ENCODE measurements around the gene MYCBP2. TPM values are rescaled to one million over a fixed set of nuclear protein-coding genes. Genes with fewer than 3 reads are reported as not detected.
"Not testable (repeated sequence)": the region's sequence is repeated elsewhere in the genome, so short reads cannot be mapped to it uniquely, and the experiment has no call there.

MYCBP2 gene
- total RNA-seq, 2 experiments from 2014 or later = 144 to 148 TPM

DNA sequence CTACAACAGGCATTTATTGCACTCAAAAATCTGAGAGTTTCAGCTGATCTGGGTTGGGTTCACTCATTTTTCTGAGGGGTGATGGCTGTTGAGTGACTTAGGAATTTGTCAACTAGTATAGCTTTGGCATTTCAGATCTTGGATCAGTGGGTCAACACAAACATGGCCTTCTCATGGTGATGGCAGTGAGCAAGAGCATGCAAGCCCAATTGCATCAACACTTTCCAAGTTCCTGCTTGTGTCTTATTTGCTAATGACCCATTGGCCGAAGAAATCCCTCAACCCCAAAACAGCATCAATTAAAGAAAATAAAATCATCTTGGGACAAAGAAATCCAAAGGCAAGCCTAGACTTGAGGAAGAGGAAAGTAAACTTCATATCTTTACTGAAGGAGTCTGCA is 23.9 kb upstream of the MYCBP2 start:
- H3K27me3 Mint-ChIP-seq = no peaks in the 10 kb centered on the region
- no peak overlapping the region for H3K27ac Mint-ChIP-seq
- no peak for ATAC-seq (ENCODE audit: low read depth)
- peaks cover 8% of the 10 kb centered on the region for H3K4me1 Mint-ChIP-seq
- peaks cover 4% of the 10 kb centered on the region for H3K9me3 Mint-ChIP-seq
- no peak overlapping the region for H3K4me3 Mint-ChIP-seq
- POLR2A ChIA-PET = no interaction called here
- no peaks in the 10 kb centered on the region for H3K36me3 Mint-ChIP-seq
- DNase-seq = no peak

DNA sequence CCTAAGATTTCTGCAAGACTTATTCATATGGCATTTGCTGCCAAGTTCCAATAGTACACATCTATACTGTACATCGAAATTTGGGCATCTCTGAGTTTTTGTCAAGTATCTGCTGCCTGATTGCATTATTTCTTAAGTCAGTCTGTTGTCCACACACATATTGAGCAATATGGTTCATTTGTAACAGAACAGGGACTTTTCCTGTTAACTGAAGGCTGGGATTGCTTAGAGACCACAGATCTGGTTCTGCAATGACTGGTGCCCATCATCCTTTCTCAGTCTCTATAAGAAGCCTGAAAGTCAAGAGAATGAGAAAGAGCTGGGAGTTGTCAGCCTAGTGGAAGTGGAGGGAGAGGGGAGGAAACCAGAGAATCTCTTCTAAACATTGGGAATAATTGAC is 22.5 kb upstream of the MYCBP2 start:
- peaks cover 8% of the 10 kb centered on the region for H3K4me1 Mint-ChIP-seq
- ATAC-seq (ENCODE audit: low read depth) (no peak), DNase-seq (no peak)
- no peak overlapping the region for H3K27ac Mint-ChIP-seq
- no peak overlapping the region for H3K4me3 Mint-ChIP-seq
- no peaks in the 10 kb centered on the region for H3K36me3 Mint-ChIP-seq
- peaks cover 4% of the 10 kb centered on the region for H3K9me3 Mint-ChIP-seq
- POLR2A ChIA-PET = no interaction called here
- no peaks in the 10 kb centered on the region for H3K27me3 Mint-ChIP-seq

DNA sequence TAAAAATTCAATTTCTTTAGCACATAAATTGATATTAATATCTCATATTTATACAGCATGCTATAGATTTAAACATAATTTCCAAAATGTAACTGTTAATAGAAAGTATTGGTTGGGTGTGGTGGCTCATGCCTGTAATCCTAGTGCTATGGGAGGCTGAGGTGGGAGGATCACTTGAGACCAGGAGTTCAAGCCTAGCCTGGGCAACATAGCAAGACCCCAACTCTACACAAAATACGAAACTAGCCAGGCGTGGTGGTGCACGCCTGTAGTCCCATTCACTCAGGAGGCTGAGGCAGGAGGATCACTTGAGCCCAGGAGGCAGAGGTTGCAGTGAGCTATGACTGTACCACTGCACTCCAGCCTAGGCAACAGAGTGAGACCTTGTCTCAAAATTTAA is 20.5 kb upstream of the MYCBP2 start:
- H3K4me3 Mint-ChIP-seq; POLR2A ChIA-PET; H3K27me3 Mint-ChIP-seq; H3K27ac Mint-ChIP-seq; H3K36me3 Mint-ChIP-seq; H3K9me3 Mint-ChIP-seq; DNase-seq; H3K4me1 Mint-ChIP-seq; ATAC-seq (ENCODE audit: low read depth): not testable (repeated sequence)

DNA sequence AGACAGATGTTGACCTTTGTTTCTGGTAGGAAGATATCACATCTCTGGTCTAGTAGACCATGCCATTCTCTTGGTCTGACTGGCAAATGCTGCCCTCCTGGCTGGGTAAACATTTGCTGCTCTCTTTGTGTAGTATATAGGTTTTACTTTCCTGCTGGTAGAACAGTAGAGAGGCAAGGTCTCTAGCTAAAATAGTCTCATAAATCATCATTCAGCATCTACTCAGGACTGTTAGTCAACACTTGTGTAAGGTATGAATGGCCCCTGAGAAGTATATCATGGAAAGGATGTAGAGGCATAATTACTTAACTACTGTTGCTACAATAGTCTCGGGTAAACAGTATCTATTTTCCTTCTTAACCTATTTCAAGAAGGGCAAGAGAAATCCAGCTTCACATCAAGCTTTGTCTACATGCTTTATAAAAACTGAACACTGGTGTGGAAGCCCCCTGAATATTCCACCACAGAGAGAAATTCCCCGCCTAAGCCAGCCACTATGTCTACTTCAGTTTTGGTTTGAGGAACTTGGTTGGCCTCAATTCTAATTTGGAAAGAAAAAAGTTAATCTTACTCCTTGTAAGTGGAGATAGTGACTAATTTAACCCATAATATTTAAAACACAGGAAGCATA is 18.4 kb upstream of the MYCBP2 start:
- Mint-ChIP-seq H3K9me3 (peaks cover 4% of the 10 kb centered on the region), H3K27ac (no peak overlapping the region), H3K27me3 (no peaks in the 10 kb centered on the region), H3K4me1 (peaks cover 4% of the 10 kb centered on the region), H3K36me3 (peaks cover 5% of the 10 kb centered on the region), H3K4me3 (no peak overlapping the region)
- POLR2A ChIA-PET = no interaction called here
- DNase-seq = no peak
- ATAC-seq (ENCODE audit: low read depth) = no peak

DNA sequence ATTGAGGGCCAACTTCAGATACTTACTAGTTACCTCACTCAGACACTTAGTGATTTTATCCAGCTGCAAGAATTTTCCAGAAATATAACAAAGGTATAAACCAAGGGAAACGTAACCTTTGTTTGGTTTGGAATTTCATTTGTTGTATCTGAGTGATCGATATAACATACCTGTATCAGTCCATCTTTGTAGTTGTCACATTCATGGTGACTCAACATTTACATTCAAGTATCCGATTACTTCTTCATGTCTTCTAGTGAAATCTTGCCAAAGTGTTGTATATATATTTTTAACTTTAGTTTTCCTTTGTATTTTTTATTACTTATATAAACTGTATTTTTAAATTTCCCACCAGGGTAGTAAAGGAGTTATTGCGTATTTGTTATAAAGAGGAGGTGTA is 16.9 kb upstream of the MYCBP2 start:
- H3K4me3 Mint-ChIP-seq = no peak overlapping the region
- H3K36me3 Mint-ChIP-seq = peaks cover 5% of the 10 kb centered on the region
- peaks cover 4% of the 10 kb centered on the region for H3K9me3 Mint-ChIP-seq
- ATAC-seq (ENCODE audit: low read depth) (no peak), DNase-seq (no peak)
- H3K4me1 Mint-ChIP-seq = peaks cover 11% of the 10 kb centered on the region
- no peaks in the 10 kb centered on the region for H3K27me3 Mint-ChIP-seq
- H3K27ac Mint-ChIP-seq = no peak overlapping the region
- POLR2A ChIA-PET = no interaction called here

DNA sequence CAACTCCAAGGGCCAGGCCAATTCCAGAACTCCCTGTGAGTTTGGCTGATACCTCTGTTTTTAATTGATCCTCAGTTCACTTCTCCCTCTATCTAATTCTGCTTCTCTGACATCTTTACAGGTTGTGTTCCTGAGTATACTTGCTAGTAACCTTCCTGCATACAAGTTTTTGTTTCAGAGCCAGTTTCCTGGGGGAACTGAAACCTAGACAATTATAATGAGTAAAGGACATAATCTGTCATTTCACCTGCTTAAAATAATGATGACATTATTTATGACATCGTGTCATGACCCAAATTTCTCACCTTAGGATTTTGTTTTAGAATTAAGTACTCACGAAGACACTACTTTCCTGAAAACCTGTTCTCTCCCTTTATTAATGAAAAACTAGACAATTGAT is 12.5 kb upstream of the MYCBP2 start:
- H3K27ac Mint-ChIP-seq = no peak overlapping the region
- DNase-seq (no peak), ATAC-seq (ENCODE audit: low read depth) (no peak)
- POLR2A ChIA-PET = interaction anchor here (1.3 kb wide), 1 partner anchor 9 kb away, joined by 3 read pairs; no protein-coding TSS in a partner anchor
- H3K9me3 Mint-ChIP-seq = peaks cover 4% of the 10 kb centered on the region
- H3K4me1 Mint-ChIP-seq = peaks cover 18% of the 10 kb centered on the region
- H3K36me3 Mint-ChIP-seq = peaks cover 12% of the 10 kb centered on the region
- no peaks in the 10 kb centered on the region for H3K27me3 Mint-ChIP-seq
- H3K4me3 Mint-ChIP-seq = no peak overlapping the region

DNA sequence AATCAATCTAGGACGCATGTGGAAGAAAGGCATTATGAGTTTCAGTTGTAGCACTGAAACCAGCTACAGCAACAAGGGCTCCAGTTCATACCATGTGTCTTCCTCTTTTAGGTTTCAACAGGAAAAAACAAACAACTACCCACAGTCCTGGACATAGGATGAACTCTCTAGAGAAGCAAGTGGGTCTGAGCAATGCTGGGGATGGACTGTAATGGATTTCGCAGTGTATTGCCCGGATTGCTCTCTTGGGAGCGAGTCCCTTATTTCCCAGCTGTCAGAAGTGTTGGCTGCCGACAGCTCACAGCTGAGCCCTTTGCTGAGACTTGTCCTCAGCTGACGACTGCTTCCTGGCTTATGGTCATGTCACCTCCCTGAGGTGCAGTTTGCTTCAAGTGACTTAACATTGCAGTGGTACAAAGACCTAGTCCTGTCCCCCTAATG is 12.1 kb upstream of the MYCBP2 start:
- no peak for DNase-seq
- H3K36me3 Mint-ChIP-seq = peaks cover 12% of the 10 kb centered on the region
- H3K27me3 Mint-ChIP-seq = peaks cover 4% of the 10 kb centered on the region
- peaks cover 18% of the 10 kb centered on the region for H3K4me1 Mint-ChIP-seq
- no peak overlapping the region for H3K27ac Mint-ChIP-seq
- POLR2A ChIA-PET = interaction anchor here (1.3 kb wide), 1 partner anchor 9 kb away, joined by 3 read pairs; no protein-coding TSS in a partner anchor
- peaks cover 4% of the 10 kb centered on the region for H3K9me3 Mint-ChIP-seq
- H3K4me3 Mint-ChIP-seq = no peak overlapping the region
- peak; percentile 57 for ATAC-seq (ENCODE audit: low read depth)

DNA sequence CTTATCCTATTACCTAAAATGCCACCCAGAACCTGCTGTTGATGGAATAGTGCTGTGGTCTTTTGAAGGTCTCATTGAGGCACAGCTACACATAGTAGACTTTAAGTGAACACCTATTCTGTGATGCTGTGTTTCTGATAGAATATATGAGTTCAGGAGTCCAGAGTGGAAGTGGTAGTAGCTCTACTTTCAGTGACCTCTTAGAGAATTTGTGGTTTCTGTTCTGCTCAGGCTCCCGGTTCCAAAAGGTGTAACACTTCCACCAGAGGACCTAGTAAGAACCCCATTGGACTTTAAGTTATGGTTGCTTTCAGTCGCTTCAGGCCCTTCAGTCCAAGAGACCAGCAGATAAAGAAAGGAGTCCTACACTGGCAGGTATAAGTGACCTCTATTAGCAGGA is 11.4 kb upstream of the MYCBP2 start:
- Mint-ChIP-seq H3K27ac (no peak overlapping the region), H3K4me1 (peaks cover 18% of the 10 kb centered on the region), H3K27me3 (peaks cover 6% of the 10 kb centered on the region), H3K9me3 (peaks cover 4% of the 10 kb centered on the region), H3K36me3 (peaks cover 12% of the 10 kb centered on the region), H3K4me3 (no peak overlapping the region)
- ATAC-seq (ENCODE audit: low read depth) (no peak), DNase-seq (no peak)
- POLR2A ChIA-PET = interaction anchor here (1.3 kb wide), 1 partner anchor 8 kb away, joined by 3 read pairs; no protein-coding TSS in a partner anchor

DNA sequence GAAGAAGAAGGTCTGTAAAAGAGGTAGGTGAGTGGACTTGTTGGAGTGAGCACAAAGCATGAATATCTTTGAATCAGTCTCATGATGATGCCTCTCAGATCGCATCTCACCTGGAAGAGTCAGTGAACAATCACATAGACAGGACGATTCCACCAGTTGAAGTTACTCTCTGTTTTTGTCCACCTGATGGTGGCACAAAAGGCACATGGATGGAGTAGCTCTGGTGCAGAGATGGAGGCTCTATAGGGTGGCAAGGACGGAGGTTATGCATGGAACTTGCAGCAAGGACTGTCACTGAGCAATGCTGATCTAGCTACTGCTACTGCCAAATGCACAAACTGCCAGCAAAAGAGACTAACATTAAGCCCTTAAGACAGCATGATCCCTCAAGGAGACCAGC is 10.3 kb upstream of the MYCBP2 start:
- no peak for ATAC-seq (ENCODE audit: low read depth)
- Mint-ChIP-seq H3K36me3 (peaks cover 10% of the 10 kb centered on the region), H3K27ac (no peak overlapping the region), H3K27me3 (peaks cover 6% of the 10 kb centered on the region), H3K9me3 (peaks cover 3% of the 10 kb centered on the region), H3K4me1 (peaks cover 18% of the 10 kb centered on the region), H3K4me3 (no peak overlapping the region)
- POLR2A ChIA-PET = interaction anchor here (1.2 kb wide), 1 partner anchor 10 kb away, joined by 4 read pairs; the partner anchor contains the start of gene MYCBP2
- DNase-seq = no peak

DNA sequence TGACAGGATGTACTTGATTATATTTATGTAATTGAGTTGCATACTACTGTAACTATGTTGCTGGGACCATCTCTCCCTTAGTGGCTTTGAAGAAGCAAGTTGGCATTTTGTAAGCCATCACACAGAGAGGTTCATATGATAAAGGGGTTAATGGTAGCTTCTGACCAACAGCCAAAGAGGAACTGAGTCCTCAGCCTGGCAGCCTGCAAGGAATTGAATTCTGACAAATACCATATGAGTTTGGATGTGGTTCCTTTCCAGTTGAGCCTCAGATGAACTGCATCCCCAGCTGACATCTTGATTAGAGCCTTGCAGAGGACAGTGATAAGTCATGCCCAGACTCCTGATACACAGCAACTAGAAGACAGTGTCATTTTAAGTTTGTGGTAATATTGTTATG is 8.6 kb upstream of the MYCBP2 start:
- ATAC-seq (ENCODE audit: low read depth) (no peak), DNase-seq (no peak)
- POLR2A ChIA-PET = no interaction called here
- no peak overlapping the region for H3K27ac Mint-ChIP-seq
- peaks cover 23% of the 10 kb centered on the region for H3K4me1 Mint-ChIP-seq
- no peak overlapping the region for H3K4me3 Mint-ChIP-seq
- H3K36me3 Mint-ChIP-seq = peaks cover 8% of the 10 kb centered on the region
- H3K27me3 Mint-ChIP-seq = peaks cover 6% of the 10 kb centered on the region
- peaks cover 3% of the 10 kb centered on the region for H3K9me3 Mint-ChIP-seq

DNA sequence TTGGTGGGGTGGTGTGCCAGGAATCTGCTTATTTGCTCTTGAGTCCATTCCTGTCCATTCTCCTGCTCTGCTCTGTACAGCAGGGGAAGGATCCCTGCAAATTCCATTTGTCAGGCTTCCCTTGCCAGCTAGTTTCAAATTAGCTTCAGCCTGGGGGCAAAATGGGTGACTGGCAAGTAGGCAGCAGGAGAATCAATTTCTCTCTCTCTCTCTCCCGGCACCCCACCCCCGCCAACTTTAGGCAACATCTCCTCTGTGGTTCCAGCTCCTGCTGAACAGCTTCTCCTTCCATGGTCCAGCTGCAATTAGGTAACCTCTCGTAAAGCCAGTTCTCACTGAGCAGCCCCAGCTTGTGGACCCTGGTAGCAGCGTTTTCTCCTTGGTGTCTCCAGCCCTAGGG is 6.7 kb upstream of the MYCBP2 start:
- Mint-ChIP-seq H3K4me1 (peaks cover 21% of the 10 kb centered on the region), H3K9me3 (peaks cover 3% of the 10 kb centered on the region), H3K27me3 (peaks cover 6% of the 10 kb centered on the region), H3K4me3 (no peak overlapping the region), H3K36me3 (peaks cover 8% of the 10 kb centered on the region), H3K27ac (no peak overlapping the region)
- POLR2A ChIA-PET = no interaction called here
- ATAC-seq (ENCODE audit: low read depth) (no peak), DNase-seq (no peak)

DNA sequence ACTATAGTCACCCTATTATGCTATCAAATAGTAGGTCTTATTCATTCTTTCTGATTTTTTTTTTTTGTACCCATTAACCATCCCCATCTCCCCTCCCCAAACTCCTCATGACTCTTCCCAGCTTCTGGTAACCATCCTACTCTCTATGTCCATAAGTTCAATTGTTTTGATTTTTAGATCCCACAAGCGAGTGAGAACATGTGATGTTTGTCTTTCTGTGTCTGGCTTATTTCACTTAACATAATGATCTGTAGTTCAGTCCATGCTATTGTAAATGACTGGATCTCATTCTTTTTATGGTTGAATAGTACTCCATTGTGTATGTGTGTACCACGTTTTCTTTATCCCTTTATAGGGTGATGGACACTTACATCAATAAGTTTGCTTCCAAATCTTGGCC is 4.5 kb upstream of the MYCBP2 start:
- no peak for ATAC-seq (ENCODE audit: low read depth)
- POLR2A ChIA-PET = interaction anchor here (0.6 kb wide), 1 partner anchor 367 kb away, joined by 3 read pairs; no protein-coding TSS in a partner anchor
- H3K9me3 Mint-ChIP-seq = no peaks in the 10 kb centered on the region
- no peak for DNase-seq
- peaks cover 23% of the 10 kb centered on the region for H3K4me1 Mint-ChIP-seq
- H3K36me3 Mint-ChIP-seq = peaks cover 3% of the 10 kb centered on the region
- peaks cover 6% of the 10 kb centered on the region for H3K27me3 Mint-ChIP-seq
- peak overlapping the region; percentile 56 for H3K27ac Mint-ChIP-seq
- H3K4me3 Mint-ChIP-seq = peak overlapping the region; percentile 37

DNA sequence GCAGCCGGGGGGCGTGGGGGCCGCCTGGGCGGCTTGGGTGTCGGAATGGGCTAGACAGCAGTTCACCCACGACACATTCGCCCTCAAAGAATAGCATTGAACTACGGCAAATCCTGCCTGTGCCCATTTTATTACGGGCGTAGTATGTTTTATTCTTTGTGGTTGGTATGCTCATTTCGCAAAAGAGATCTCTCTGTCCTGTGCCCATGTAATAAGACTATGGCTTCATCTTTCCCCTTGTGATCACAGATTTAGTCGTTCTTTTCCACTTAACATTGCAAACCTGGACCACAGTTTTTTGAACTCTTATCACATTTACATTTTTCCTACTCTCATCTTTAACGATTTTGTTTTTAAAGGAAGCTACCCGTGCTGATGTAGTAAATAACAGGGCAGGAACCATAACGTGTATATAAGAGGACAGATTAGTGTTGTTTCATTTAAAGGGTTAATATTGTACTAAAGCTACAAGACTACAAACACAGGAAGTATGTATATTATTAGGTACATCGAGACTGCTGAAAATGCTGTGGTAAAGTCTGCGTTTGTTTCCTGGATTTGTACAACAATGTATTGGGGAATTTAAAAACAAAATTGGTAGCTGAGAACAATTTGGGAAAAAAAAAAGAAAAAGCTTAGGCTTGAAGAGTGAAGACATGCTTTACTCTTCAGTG is 3.2 kb upstream of the MYCBP2 start:
- no peaks in the 10 kb centered on the region for H3K9me3 Mint-ChIP-seq
- H3K4me3 Mint-ChIP-seq = peak overlapping the region; percentile 97
- DNase-seq (no peak), ATAC-seq (ENCODE audit: low read depth) (no peak)
- H3K36me3 Mint-ChIP-seq = peaks cover 6% of the 10 kb centered on the region
- POLR2A ChIA-PET = interaction anchor here (0.8 to 6.1 kb wide), 10 partner anchors 9 to 444 kb away, joined by 3 to 60 read pairs (median 5); partner anchors contain the start of genes FBXL3, KCTD12 and SLAIN1
- H3K27me3 Mint-ChIP-seq = peaks cover 6% of the 10 kb centered on the region
- H3K4me1 Mint-ChIP-seq = peaks cover 23% of the 10 kb centered on the region
- H3K27ac Mint-ChIP-seq = peak overlapping the region; percentile 99
